GM19324 (cell line): ENCODE data around the gene GGTLC1.

Experiments used
- ATAC-seq: cut with Tn5 transposase; IDR thresholded peaks from one replicate; pipeline ENCODE4 v1.9.1; 2021; ENCODE audit warnings: mild to moderate bottlenecking, moderate library complexity; ENCODE audit not compliant: unreplicated experiment, low FRiP score

Gene GGTLC1

DNA sequence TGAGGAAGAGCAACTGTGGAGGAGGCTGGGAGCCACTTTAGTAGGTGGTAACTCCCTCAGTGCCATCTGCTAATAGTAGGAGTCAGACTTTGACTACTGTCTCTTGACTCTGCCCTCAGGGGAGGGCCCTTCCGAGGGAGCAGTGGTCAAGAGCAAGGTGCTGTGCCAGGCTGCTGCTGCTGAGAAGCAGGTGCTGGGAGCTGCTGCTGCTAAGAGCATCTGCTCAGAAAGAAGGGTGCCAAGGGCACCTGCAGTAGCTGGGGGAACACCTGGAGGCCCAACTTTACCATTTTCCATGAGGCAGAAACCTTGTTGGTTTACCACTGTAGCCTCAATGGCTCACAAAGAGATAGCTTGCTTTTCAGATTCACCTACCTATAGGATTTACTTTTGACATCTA lies 18.5 kb downstream of the GGTLC1 start:
- ATAC-seq = no peak

GRCh38 chr20:23967616-23967979 lies 21.0 kb downstream of the GGTLC1 start:
- ATAC-seq = no peak

DNA sequence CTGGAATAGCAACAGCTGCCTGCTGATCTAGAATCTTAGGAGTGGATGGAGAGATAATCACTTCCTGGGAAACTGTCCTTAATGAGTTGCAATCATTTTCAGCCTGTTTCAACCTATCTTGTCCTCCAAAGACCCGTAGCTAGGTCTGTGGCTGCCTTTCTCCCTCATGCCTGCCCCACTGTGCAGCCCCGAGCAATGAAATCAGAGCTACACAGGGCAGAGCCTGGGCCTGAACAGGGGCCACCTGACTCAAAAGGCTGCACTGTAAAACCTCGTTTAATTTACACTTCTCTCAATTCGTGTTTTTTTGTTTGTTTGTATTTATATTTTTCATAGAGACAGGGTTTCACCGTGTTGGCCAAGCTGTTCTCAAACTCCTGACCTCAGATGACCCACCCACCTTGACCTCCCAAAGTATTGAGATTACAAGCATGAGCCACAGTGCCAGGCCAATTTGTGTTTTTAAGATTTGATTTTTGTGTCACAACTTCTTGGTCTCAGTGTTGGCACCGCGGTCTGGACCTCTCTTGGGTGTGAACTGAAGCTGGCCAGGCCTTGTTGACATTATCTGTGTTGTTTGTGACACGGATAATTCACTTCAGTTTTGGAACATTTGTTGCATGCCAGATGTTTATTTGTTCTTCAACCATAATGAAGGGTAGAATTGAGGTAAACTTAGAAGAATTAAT lies 21.5 kb downstream of the GGTLC1 start:
- no peak for ATAC-seq

GRCh38 chr20:23966298-23966697 lies 22.3 kb downstream of the GGTLC1 start:
- ATAC-seq = no peak

DNA sequence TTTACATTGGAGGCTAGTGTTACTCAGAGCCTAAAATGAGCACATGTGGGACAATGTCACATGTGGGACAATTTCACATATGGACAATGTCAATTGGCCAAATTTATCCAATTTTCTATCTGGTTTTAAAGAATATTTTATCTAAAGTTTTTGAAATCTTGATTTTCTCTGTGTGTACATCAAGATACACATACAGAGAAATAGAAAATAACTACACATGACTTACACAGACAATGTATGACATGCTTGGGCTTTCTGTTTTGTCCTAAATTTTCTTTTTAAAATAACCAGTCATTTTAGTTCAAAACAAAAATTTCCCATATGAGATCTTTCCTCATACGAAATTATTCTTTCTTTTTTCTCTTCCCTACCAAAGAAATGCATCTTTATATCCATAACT lies 24.6 kb downstream of the GGTLC1 start:
- ATAC-seq = no peak

- no peak for ATAC-seq
Measured at GRCh38 chr20:23962272-23962671, 26.3 kb downstream of the GGTLC1 start.

DNA sequence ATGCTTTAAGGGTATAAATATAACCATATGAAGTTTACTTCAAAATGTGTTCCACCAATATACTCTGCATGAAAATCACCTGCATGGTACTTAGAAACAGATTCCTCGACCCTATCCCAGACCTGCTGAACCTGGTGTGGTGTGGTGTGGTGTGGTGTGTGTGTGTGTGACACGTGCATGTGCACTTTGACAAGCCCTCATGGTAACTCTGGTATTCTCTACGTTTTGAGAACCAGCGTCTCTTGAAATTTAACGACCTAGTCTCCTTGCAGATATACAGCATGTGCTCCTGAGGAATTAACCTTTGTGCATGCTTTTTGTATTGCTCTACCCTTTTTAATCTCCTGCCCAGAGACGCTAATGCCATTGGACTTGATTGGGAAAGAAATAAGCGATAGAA lies 29.5 kb downstream of the GGTLC1 start:
- no peak for ATAC-seq

GRCh38 chr20:23955896-23956295 lies 32.7 kb downstream of the GGTLC1 start:
- no peak for ATAC-seq

DNA sequence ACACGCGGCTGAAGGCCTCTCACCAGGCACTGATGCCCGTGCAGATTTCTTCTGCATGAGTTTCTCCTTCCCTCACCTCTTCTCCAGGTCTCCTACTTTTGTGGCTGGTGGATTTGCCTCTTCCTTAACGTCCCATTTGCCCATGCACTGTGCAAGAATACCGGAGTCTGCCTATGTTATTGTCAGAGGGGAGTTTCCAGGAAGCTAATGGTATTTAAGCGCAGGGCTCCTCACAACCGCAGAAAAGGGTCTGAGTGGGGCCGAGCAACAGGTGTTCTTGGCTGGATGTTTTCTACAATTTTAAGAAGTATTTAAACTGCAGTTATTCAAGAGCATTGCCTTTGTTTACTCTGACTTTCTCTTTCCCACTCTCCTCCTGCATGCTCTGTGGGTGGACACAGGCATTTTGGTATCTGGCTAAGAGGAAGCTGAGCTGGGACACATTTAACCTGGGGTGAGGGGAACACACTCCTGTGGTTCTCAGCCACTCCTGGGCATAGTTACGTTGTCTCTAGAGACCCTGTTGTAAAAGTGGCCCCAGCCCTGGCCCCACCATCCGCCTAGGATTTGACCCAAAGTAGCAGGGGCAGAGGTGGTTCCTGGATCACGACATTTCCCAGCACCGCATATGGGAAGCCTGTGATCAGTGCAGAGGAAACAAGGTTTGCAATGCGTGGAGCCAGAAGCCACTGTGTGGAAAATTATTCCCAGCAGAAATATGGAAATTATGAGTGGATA lies 34.4 kb downstream of the GGTLC1 start:
- ATAC-seq = no peak

DNA sequence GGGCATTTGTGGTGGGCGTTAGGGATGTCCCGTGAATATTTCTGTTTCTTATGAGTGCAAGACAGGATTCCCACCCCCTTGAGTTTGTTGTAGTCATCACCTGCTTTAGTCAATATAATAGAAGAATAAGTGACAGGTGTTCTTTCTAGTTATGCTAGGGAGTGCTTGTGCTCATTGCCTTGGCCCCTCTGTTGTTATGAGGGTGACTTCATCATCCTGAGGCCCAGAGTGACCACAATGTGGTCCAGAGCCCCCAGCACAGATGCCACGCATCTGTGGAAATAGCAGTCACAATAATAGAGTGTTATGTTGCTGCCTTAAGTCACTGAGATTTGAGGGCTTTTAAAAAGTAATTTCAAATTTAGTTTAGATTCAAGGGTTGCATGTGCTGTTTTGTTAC lies 42.4 kb downstream of the GGTLC1 start:
- ATAC-seq = no peak

GRCh38 chr20:23943304-23943703 lies 45.3 kb downstream of the GGTLC1 start:
- no peak for ATAC-seq

DNA sequence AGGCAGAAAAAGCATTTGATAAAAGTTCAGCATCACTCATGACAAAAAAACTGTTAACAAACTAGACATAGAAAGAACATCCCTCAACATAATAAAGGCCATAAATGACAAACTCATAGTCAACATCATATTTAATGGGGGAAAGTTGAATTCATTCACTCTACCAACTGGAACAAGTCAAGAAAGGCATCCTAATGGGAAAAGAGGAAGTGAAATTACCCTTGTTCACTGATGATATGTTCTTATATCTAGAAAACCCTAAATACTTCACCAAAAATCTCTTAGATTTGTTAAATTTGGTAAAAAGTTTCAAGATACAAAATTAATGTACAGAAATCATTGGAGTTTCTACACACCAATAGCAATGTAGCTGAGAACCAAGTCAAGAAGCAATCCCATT lies 48.9 kb downstream of the GGTLC1 start:
- ATAC-seq = no peak

DNA sequence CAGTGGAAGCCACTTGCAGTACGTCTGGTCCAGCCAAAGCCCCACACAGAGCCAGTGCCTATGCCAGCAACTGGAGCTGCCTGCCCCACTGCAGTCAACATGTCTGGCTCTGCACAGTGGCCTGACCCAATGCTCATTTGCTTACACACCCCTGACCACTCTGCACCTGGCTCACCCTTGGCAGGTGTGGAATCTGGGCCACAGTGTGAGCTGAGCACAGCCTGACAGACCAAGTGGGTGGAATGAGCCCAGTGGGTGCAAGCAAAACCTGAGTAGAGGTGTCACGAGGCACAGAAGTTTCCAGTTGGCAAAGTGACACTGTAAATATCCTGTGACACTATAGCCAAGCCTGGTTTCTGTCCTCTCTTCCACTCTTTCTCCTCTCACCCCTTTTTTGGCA lies 49.5 kb downstream of the GGTLC1 start:
- ATAC-seq = no peak

GRCh38 chr20:23938118-23938438 lies 50.5 kb downstream of the GGTLC1 start:
- no peak for ATAC-seq

DNA sequence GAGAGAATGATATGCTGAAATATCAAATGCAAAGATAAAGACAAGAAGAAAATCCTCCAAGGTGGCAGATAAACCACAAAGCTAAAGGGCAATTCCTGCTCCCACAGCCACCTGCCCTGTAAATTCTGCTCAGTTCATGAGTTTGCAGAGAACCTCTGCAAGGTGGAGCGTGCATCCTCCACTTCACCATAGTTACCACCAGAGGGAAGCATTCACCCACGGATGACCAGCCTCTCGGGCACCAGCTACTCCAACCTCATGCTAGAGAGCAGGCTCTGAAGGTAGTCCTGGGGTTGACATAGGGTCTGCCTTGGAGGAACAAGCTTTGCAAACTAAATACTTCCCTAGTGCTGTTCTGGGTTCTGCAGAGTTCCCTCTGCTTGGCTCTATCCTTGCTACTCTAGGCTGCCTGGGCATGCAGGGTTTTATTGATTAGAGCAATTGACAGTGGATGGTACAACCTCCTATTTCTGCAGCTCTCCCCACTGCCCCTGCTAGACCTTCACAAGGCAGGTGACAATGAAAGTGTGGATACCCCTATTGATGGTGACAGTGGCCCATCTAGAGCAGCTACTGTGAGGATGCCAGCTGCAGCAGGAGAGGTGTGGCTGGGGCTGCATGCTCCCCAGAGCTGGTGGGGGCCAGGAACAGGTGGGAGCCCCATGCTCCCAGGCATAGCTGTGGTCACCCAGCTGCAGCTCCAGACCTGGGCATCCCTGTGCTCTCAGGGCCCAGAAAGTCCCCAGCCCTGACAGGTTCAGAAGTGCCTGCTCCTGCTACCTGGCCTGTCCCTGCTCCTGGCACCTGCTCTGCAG lies 51.1 kb downstream of the GGTLC1 start:
- ATAC-seq = peak; percentile 75
